HUES64 (cell line): ENCODE results near the gene GPLD1.

Experiments
- H3K27ac ChIP-seq: 2 replicates; pipeline ENCODE4 v1.7.0; 2013; ENCODE audit warnings: low read depth, low read length, inconsistent platforms
- H3K27me3 ChIP-seq: 2 replicates; pipeline ENCODE4 v1.6.1; 2013; ENCODE audit warnings: mild to moderate bottlenecking, low read length; ENCODE audit not compliant: insufficient read depth
- H3K36me3 ChIP-seq: 2 replicates; pipeline ENCODE4 v1.6.1; 2013; ENCODE audit warnings: mild to moderate bottlenecking, low read length; ENCODE audit not compliant: insufficient read depth
- H3K4me1 ChIP-seq: 2 replicates; pipeline ENCODE4 v1.6.1; 2013; ENCODE audit warnings: mild to moderate bottlenecking, low read length, moderate library complexity; ENCODE audit not compliant: insufficient read depth
- H3K4me3 ChIP-seq: 2 replicates; pipeline ENCODE4 v1.5.1; 2013; ENCODE audit warnings: mild to moderate bottlenecking, low read length, moderate library complexity
- H3K9ac ChIP-seq: 2 replicates; pipeline ENCODE4 v1.6.1; 2013; ENCODE audit warnings: mild to moderate bottlenecking, low read depth, low read length
- H3K9me3 ChIP-seq: 2 replicates; pipeline ENCODE4 v1.6.1; 2013; ENCODE audit warnings: low read depth, low read length; ENCODE audit not compliant: insufficient read depth
- WGBS: fragments of 150-250, 120-280 bp; methylation state at CpG from one replicate; pipeline ENCODE4 v1.1.7; 2013; ENCODE audit warnings: missing lambda C conversion rate; 5-methylcytosine and 5-hydroxymethylcytosine counted together

GPLD1 gene

GRCh38 chr6:24451581-24452388 lies 37.6 kb downstream of the GPLD1 start:
- Histone ChIP-seq H3K4me3 (no peak overlapping the region), H3K27me3 (no peaks in the 10 kb centered on the region), H3K4me1 (no peaks in the 10 kb centered on the region), H3K27ac (no peak overlapping the region), H3K9ac (no peak overlapping the region), H3K36me3 (no peaks in the 10 kb centered on the region), H3K9me3 (no peaks in the 10 kb centered on the region)
- WGBS, result 95% methylated on average over 13 of the region's 13 CpGs

- Histone ChIP-seq H3K4me1 (peaks cover 7% of the 10 kb centered on the region; the same call in 1 of the 2 replicates), H3K4me3 (no peak overlapping the region), H3K36me3 (no peaks in the 10 kb centered on the region), H3K9ac (no peak overlapping the region), H3K9me3 (no peaks in the 10 kb centered on the region), H3K27ac (no peak overlapping the region), H3K27me3 (no peaks in the 10 kb centered on the region)
- WGBS, result 92% methylated on average over 9 of the region's 9 CpGs
Observed at GRCh38 chr6:24448828-24449525, 40.4 kb downstream of the GPLD1 start.

DNA sequence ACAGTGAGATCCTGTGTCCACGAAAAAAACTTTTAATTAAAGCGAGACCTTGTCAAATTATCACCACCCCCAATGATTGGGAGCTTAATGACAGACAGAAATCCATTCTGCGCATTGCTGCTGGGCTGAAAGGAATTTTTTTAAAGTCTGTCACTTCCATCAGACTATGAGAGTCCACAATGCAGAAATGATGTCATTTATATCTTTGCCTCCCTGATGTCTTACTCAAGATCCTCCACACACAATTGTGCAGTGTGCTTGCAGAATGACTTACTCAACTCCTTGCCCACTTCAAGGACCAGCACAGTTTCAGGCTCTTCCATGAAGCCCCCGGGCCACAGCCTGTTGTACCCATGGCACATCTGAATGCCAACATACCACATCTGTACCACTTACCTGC lies 41.0 kb downstream of the GPLD1 start:
- no peaks in the 10 kb centered on the region for H3K36me3 ChIP-seq
- no peaks in the 10 kb centered on the region for H3K9me3 ChIP-seq
- peaks cover 7% of the 10 kb centered on the region; the same call in 1 of the 2 replicates for H3K4me1 ChIP-seq
- H3K4me3 ChIP-seq, result no peak overlapping the region
- WGBS, result 74% methylated on average over 4 of the region's 4 CpGs
- H3K27me3 ChIP-seq, result no peaks in the 10 kb centered on the region
- H3K27ac ChIP-seq, result no peak overlapping the region
- H3K9ac ChIP-seq, result no peak overlapping the region

- Histone ChIP-seq H3K27me3 (no peaks in the 10 kb centered on the region), H3K9me3 (no peaks in the 10 kb centered on the region), H3K27ac (no peak overlapping the region), H3K4me3 (no peak overlapping the region), H3K4me1 (peaks cover 7% of the 10 kb centered on the region; the same call in 1 of the 2 replicates), H3K9ac (no peak overlapping the region), H3K36me3 (no peaks in the 10 kb centered on the region)
- 97% methylated on average over 7 of the region's 7 CpGs for WGBS
Observed at GRCh38 chr6:24446670-24447069, 42.7 kb downstream of the GPLD1 start.

GRCh38 chr6:24445704-24446103 lies 43.7 kb downstream of the GPLD1 start:
- no peak overlapping the region for H3K4me3 ChIP-seq
- peaks cover 7% of the 10 kb centered on the region; the same call in 1 of the 2 replicates for H3K4me1 ChIP-seq
- H3K36me3 ChIP-seq, result no peaks in the 10 kb centered on the region
- no peaks in the 10 kb centered on the region for H3K27me3 ChIP-seq
- no peak overlapping the region for H3K27ac ChIP-seq
- no peak overlapping the region for H3K9ac ChIP-seq
- H3K9me3 ChIP-seq, result no peaks in the 10 kb centered on the region
- 86% methylated on average over 2 of the region's 4 CpGs for WGBS

- WGBS, result 90% methylated on average over 4 of the region's 4 CpGs
- Histone ChIP-seq H3K36me3 (no peaks in the 10 kb centered on the region), H3K9ac (no peak overlapping the region), H3K9me3 (no peaks in the 10 kb centered on the region), H3K4me1 (peaks cover 7% of the 10 kb centered on the region; the same call in 1 of the 2 replicates), H3K4me3 (no peak overlapping the region), H3K27me3 (no peaks in the 10 kb centered on the region), H3K27ac (no peak overlapping the region)
Observed at GRCh38 chr6:24444588-24444987, 44.8 kb downstream of the GPLD1 start.

GRCh38 chr6:24441599-24441904 lies 47.8 kb downstream of the GPLD1 start:
- H3K36me3 ChIP-seq, result no peaks in the 10 kb centered on the region
- no peak overlapping the region for H3K27ac ChIP-seq
- H3K4me3 ChIP-seq, result no peak overlapping the region
- 93% methylated on average over 3 of the region's 3 CpGs for WGBS
- peaks cover 7% of the 10 kb centered on the region; the same call in 1 of the 2 replicates for H3K4me1 ChIP-seq
- no peak overlapping the region for H3K9ac ChIP-seq
- no peaks in the 10 kb centered on the region for H3K27me3 ChIP-seq
- no peaks in the 10 kb centered on the region for H3K9me3 ChIP-seq

DNA sequence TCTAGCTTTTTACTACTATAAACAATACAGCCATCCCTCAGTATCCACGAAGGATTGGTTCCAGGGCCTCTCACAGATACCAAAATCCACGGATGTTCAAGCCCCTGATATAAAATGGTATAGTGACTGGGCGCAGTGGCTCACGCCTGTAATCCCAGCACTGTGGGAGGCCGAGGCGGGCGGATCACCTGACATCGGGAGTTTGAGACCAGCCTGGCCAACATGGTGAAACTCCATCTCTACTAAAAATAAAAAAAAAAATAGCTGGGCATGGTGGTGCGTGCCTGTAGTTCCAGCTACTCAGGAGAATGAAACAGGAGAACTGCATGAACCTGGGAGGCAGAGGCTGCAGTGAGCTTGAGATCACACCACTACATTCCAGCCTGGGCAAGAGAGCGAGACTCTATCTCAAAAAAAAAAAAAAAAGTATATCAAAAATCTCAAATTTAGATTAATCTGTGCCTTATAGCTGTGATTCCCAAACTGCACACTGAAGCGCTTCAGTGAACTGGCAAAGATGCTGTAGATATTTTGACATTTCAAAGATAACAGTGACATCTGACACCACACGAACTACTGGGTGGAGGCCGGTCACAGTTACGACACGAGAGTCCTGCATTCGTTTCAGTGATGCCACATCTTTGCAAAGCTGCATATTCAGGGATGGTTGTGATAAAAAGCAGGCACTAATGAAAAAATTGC lies 48.3 kb downstream of the GPLD1 start:
- Histone ChIP-seq H3K9ac (no peak overlapping the region), H3K9me3 (no peaks in the 10 kb centered on the region), H3K27ac (no peak overlapping the region), H3K36me3 (no peaks in the 10 kb centered on the region), H3K27me3 (no peaks in the 10 kb centered on the region), H3K4me3 (no peak overlapping the region), H3K4me1 (peaks cover 7% of the 10 kb centered on the region; the same call in 1 of the 2 replicates)
- 82% methylated on average over 16 of the region's 16 CpGs for WGBS

GRCh38 chr6:24439858-24440539 lies 49.4 kb downstream of the GPLD1 start:
- Histone ChIP-seq H3K9ac (no peak overlapping the region), H3K27ac (no peak overlapping the region), H3K9me3 (no peaks in the 10 kb centered on the region), H3K4me1 (no peaks in the 10 kb centered on the region), H3K36me3 (no peaks in the 10 kb centered on the region), H3K4me3 (no peak overlapping the region), H3K27me3 (no peaks in the 10 kb centered on the region)
- whole genome bisulfite sequencing, result 92% methylated on average over 2 of the region's 3 CpGs

DNA sequence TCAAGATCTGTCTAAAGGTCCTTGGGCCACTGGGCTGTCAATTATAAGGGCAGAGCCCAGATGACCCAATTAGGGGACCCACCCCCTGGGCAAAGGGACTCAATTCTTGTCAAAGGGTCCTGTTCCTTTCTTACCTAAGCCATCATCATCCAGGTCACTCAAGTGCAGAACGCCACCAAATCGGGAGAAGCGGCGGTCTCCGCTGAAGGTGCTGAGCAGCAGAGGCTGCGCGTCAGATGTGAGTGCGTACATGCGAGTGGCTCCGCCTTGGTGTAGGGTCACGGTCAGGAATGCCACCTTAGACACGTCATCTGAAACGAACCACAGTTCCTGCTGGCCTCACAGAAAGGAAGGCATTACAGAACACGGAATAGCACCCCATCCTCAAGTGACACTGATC lies 52.4 kb downstream of the GPLD1 start:
- 91% methylated on average over 14 of the region's 14 CpGs for WGBS
- H3K4me3 ChIP-seq, result no peak overlapping the region
- H3K27ac ChIP-seq, result no peak overlapping the region
- H3K27me3 ChIP-seq, result no peaks in the 10 kb centered on the region
- H3K4me1 ChIP-seq, result no peaks in the 10 kb centered on the region
- H3K9ac ChIP-seq, result no peak overlapping the region
- H3K9me3 ChIP-seq, result no peaks in the 10 kb centered on the region
- H3K36me3 ChIP-seq, result no peaks in the 10 kb centered on the region

- Histone ChIP-seq H3K4me1 (no peaks in the 10 kb centered on the region), H3K9ac (no peak overlapping the region), H3K27ac (no peak overlapping the region), H3K36me3 (no peaks in the 10 kb centered on the region), H3K27me3 (no peaks in the 10 kb centered on the region), H3K9me3 (no peaks in the 10 kb centered on the region; the same call in 1 of the 2 replicates), H3K4me3 (no peak overlapping the region)
- 98% methylated on average over 9 of the region's 9 CpGs for WGBS
Observed at GRCh38 chr6:24432611-24433010, 56.8 kb downstream of the GPLD1 start.
